GM04503 (cell line): ENCODE measurements around the gene ZNF224.
A peak's percentile ranks its signal among the peaks of the same experiment; 100 is the strongest.

ENCODE experiments used
- DNase-seq: peaks from one replicate; pipeline ENCODE4 v3.0.0-alpha.2; 2012; ENCODE audit warnings: low read depth

ZNF224 gene

DNA sequence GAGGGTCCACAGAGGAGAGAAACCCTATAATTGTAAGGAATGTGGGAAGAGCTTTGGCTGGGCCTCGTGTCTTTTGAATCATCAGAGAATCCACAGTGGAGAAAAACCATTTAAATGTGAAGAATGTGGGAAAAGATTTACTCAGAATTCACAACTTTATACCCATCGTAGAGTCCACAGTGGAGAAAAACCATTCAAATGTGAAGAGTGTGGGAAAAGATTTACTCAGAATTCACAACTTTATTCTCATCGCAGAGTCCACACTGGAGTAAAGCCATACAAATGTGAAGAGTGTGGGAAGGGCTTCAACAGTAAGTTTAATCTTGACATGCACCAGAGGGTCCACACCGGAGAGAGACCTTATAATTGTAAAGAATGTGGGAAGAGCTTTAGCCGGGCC lies 37.8 kb downstream of the ZNF224 start:
- no peak for DNase-seq

- peak; percentile 65 for DNase-seq
These were observed 47.3 kb downstream of the ZNF224 start, which contains the start of gene ZNF234 for GRCh38 chr19:44141191-44142058. TSS of gene ZNF234 (plus strand) at chr19:44141554. CDS start at chr19:44144633, 3,079 bp downstream.

DNA sequence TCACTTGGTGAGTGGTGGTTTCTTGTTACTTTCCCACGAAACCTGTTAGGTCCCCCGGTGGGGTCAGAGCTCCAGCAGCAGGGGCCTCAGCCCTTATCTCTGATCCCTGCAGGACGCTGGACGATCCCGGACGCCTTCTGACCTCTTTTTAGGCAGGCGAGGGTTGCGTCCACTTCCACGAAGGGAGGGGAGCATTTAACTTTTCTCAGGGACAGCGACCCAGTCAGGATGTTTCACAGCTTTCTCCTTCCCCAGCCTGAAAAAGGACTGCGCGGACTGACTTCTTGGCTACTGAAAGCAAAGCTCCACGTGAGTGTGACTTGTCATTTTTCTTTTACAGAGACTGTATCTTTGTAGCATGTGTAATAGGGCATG lies 47.9 kb downstream of the ZNF224 start:
- DNase-seq: peak; percentile 14

GRCh38 chr19:44149776-44150175 lies 55.6 kb downstream of the ZNF224 start:
- DNase-seq: no peak

GRCh38 chr19:44151491-44151890 lies 57.3 kb downstream of the ZNF224 start:
- DNase-seq: no peak

- DNase-seq: no peak
These were observed 62.3 kb downstream of the ZNF224 start for GRCh38 chr19:44156475-44156874.
